Cardiac muscle cell (in vitro differentiated cells and primary cell): ENCODE data around the gene PLCL1. TPM values are rescaled to one million over a fixed set of nuclear protein-coding genes. Genes with fewer than 3 reads are reported as not detected.
A peak's percentile ranks its signal among the peaks of the same experiment; 100 is the strongest.

Experiments
- DNase-seq, 2 donors: peaks; one replicate each; pipeline versions ENCODE4 v3.0.0 to v3.0.0-alpha.2; 2010 to 2017; ENCODE audit warnings: low read depth in 1 of 2, low spot score in 1 of 2
- H3K27ac ChIP-seq: fragments of 200-600 bp; sonication (generic); 2 replicates; pipeline ENCODE4 v1.5.1; 2016
- H3K27me3 ChIP-seq: fragments of 200-600 bp; sonication (generic); 2 replicates; pipeline ENCODE4 v1.6.0; 2016; ENCODE audit warnings: control low read depth
- H3K36me3 ChIP-seq: fragments of 200-600 bp; sonication (generic); 2 replicates; pipeline ENCODE4 v1.5.1; 2016; ENCODE audit warnings: control low read depth
- H3K4me1 ChIP-seq: fragments of 200-600 bp; sonication (generic); 2 replicates; pipeline ENCODE4 v1.8.1; 2017; ENCODE audit warnings: low read depth, mild to moderate bottlenecking, mixed run types
- H3K4me3 ChIP-seq: fragments of 200-600 bp; sonication (generic); 2 replicates; pipeline ENCODE4 v1.5.1; 2016; ENCODE audit warnings: mild to moderate bottlenecking
- H3K9me3 ChIP-seq: fragments of 200-600 bp; sonication (generic); 2 replicates; pipeline ENCODE4 v1.5.1; 2017; ENCODE audit warnings: low read depth, mild to moderate bottlenecking, control low read depth
- CTCF ChIP-seq: IDR thresholded peaks from 2 replicates; pipeline ENCODE4 v1.5.1; 2012; ENCODE audit warnings: low read depth, mild to moderate bottlenecking, low read length
- polyA plus RNA-seq: library from polyadenylated mRNA; unstranded; fragments of >200 nt; fragmentation: Nextera tagmentation; extraction: Ambion mirVana; gene quantifications from 2 replicates; pipeline ENCODE4 v1.2.1, GENCODE V29; 2016
- total RNA-seq: library from RNA; depleted of rRNA; stranded (reverse); fragments of >200 nt; gene quantifications from 2 replicates; pipeline ENCODE4 v1.2.3, GENCODE V29; 2016

PLCL1 gene
- total and polyA plus RNA-seq, 2 experiments from 2014 or later, result 4.9 to 7.8 TPM

GRCh38 chr2:197813093-197813787, 8.8 kb downstream of the PLCL1 start:
- TF ChIP-seq CTCF, result peak; percentile 63
- Histone ChIP-seq H3K36me3 (no peaks in the 10 kb centered on the region), H3K27ac (no peak overlapping the region), H3K9me3 (no peaks in the 10 kb centered on the region), H3K4me1 (peaks cover 5% of the 10 kb centered on the region), H3K27me3 (peaks cover 4% of the 10 kb centered on the region), H3K4me3 (no peak overlapping the region)
- peak; percentile 20 to 62 for DNase-seq

GRCh38 chr2:197814526-197814925, 10.1 kb downstream of the PLCL1 start:
- H3K4me1 ChIP-seq, result peaks cover under 1% of the 10 kb centered on the region
- DNase-seq, result peak in 1 of 2 donors; percentile 14
- TF ChIP-seq CTCF, result no peak
- peaks cover 7% of the 10 kb centered on the region for H3K27me3 ChIP-seq
- no peak overlapping the region for H3K4me3 ChIP-seq
- no peaks in the 10 kb centered on the region for H3K9me3 ChIP-seq
- H3K27ac ChIP-seq, result no peak overlapping the region
- no peaks in the 10 kb centered on the region for H3K36me3 ChIP-seq

- no peaks in the 10 kb centered on the region for H3K4me1 ChIP-seq
- no peaks in the 10 kb centered on the region for H3K9me3 ChIP-seq
- H3K36me3 ChIP-seq, result no peaks in the 10 kb centered on the region
- no peak overlapping the region for H3K27ac ChIP-seq
- no peak for TF ChIP-seq CTCF
- H3K27me3 ChIP-seq, result peaks cover 7% of the 10 kb centered on the region
- H3K4me3 ChIP-seq, result no peak overlapping the region
- DNase-seq, result no peak
These were observed 17.3 kb downstream of the PLCL1 start for GRCh38 chr2:197821550-197822289.

GRCh38 chr2:197822333-197822732, 17.9 kb downstream of the PLCL1 start:
- Histone ChIP-seq H3K9me3 (no peaks in the 10 kb centered on the region), H3K36me3 (no peaks in the 10 kb centered on the region), H3K4me1 (no peaks in the 10 kb centered on the region), H3K4me3 (no peak overlapping the region), H3K27me3 (peaks cover 7% of the 10 kb centered on the region), H3K27ac (no peak overlapping the region)
- DNase-seq, result no peak
- TF ChIP-seq CTCF, result no peak

- H3K27ac ChIP-seq, result no peak overlapping the region
- H3K4me3 ChIP-seq, result no peak overlapping the region
- H3K36me3 ChIP-seq, result no peaks in the 10 kb centered on the region
- no peaks in the 10 kb centered on the region for H3K9me3 ChIP-seq
- TF ChIP-seq CTCF, result no peak
- no peaks in the 10 kb centered on the region for H3K4me1 ChIP-seq
- no peaks in the 10 kb centered on the region for H3K27me3 ChIP-seq
- no peak for DNase-seq
These were observed 23.2 kb downstream of the PLCL1 start for GRCh38 chr2:197827618-197828017.
